CD14-positive monocyte (primary cell): ENCODE results near the gene VSIG10L2. TPM values are rescaled to one million over a fixed set of nuclear protein-coding genes. Genes with fewer than 3 reads are reported as not detected.

Experiments used
- DNase-seq, 3 donors: peaks; one replicate each; pipeline ENCODE4 v3.0.0-alpha.2; 2011 to 2022
- H2AFZ ChIP-seq: 2 replicates; pipeline ENCODE4 v1.6.0; 2012; ENCODE audit warnings: mild to moderate bottlenecking, low read depth, low read length, inconsistent platforms; ENCODE audit not compliant: insufficient read depth, poor library complexity, severe bottlenecking
- H3K27ac ChIP-seq, 2 donors: 1 replicate in 1 of 2; 2 replicates in 1 of 2; pipeline ENCODE4 v1.5.1; 2012 to 2013; ENCODE audit warnings: low read length in 2 of 2, control low read depth in 1 of 2, inconsistent platforms in 1 of 2, low read depth in 1 of 2, mild to moderate bottlenecking in 1 of 2
- H3K27me3 ChIP-seq, 2 donors: one replicate each; pipeline versions ENCODE4 v1.6.0 to v1.6.1; 2011 to 2013; ENCODE audit warnings: low read length in 2 of 2; ENCODE audit not compliant: control insufficient read depth in 2 of 2, insufficient read depth in 2 of 2
- H3K36me3 ChIP-seq, 2 donors: replicated peaks in 1 of 2; 1 replicate in 1 of 2; 2 replicates in 1 of 2; pipeline versions ENCODE4 v1.5.1 to v1.6.1; 2012 to 2013; ENCODE audit warnings: low read length in 2 of 2, control low read depth in 1 of 2, inconsistent platforms in 1 of 2, mild to moderate bottlenecking in 1 of 2; ENCODE audit not compliant: insufficient read depth in 2 of 2, control insufficient read depth in 1 of 2
- H3K4me1 ChIP-seq, 2 donors: 1 replicate in 1 of 2; 2 replicates in 1 of 2; pipeline versions ENCODE4 v1.5.1 to v1.6.1; 2012 to 2013; ENCODE audit warnings: low read length in 2 of 2, control low read depth in 1 of 2, inconsistent platforms in 1 of 2, mild to moderate bottlenecking in 1 of 2, moderate library complexity in 1 of 2; ENCODE audit not compliant: insufficient read depth in 2 of 2, control insufficient read depth in 1 of 2
- H3K4me2 ChIP-seq: replicated peaks from 2 replicates; pipeline ENCODE3; 2012; ENCODE audit warnings: low read length, moderate library complexity, mild to moderate bottlenecking; ENCODE audit not compliant: poor library complexity, severe bottlenecking; ENCODE audit errors: extremely low read depth
- H3K4me3 ChIP-seq, 3 experiments: fragments of 200-600 bp in 1 of 3; sonication (generic) in 1 of 3; replicated peaks in 1 of 3; 1 replicate in 2 of 3; 2 replicates in 1 of 3; pipeline ENCODE4 v1.5.1; 2011 to 2013; ENCODE audit warnings: low read length in 3 of 3, mild to moderate bottlenecking in 3 of 3, control low read depth in 2 of 3, low read depth in 2 of 3, inconsistent platforms in 1 of 3, moderate library complexity in 1 of 3
- H3K79me2 ChIP-seq: 2 replicates; pipeline ENCODE4 v1.6.0; 2012; ENCODE audit warnings: mild to moderate bottlenecking, control low read depth, inconsistent platforms, low read length, moderate library complexity; ENCODE audit not compliant: insufficient read depth
- H3K9ac ChIP-seq: 2 replicates; pipeline ENCODE4 v1.6.0; 2017; ENCODE audit warnings: low read length, mild to moderate bottlenecking; ENCODE audit not compliant: insufficient read depth, poor library complexity, severe bottlenecking
- H3K9me3 ChIP-seq, 2 donors: replicated peaks in 1 of 2; 1 replicate in 1 of 2; 2 replicates in 1 of 2; pipeline versions ENCODE4 v1.5.1 to v1.6.1; 2012 to 2013; ENCODE audit warnings: low read length in 2 of 2, control low read depth in 1 of 2; ENCODE audit not compliant: control insufficient read depth in 1 of 2, insufficient read depth in 1 of 2
- H4K20me1 ChIP-seq: 2 replicates; pipeline ENCODE4 v1.6.0; 2012; ENCODE audit warnings: mild to moderate bottlenecking, low read length, control low read depth, moderate library complexity; ENCODE audit not compliant: insufficient read depth
- H3K27ac Mint-ChIP-seq, 7 donors: one replicate each; pipeline ENCODE4 v1.8.0; 2020; ENCODE audit warnings: mild to moderate bottlenecking in 7 of 7, mixed read lengths in 7 of 7, moderate library complexity in 6 of 7, inconsistent platforms in 2 of 7
- H3K27me3 Mint-ChIP-seq, 3 donors: one replicate each; pipeline ENCODE4 v1.8.0; 2021 to 2022; ENCODE audit warnings: low read depth in 3 of 3, mild to moderate bottlenecking in 3 of 3, mixed read lengths in 3 of 3, moderate library complexity in 3 of 3, inconsistent platforms in 1 of 3
- H3K36me3 Mint-ChIP-seq, 2 donors: one replicate each; pipeline ENCODE4 v1.8.0; 2020; ENCODE audit warnings: mixed read lengths in 2 of 2, inconsistent platforms in 1 of 2, mild to moderate bottlenecking in 1 of 2
- H3K4me1 Mint-ChIP-seq: one replicate; pipeline ENCODE4 v1.8.0; 2020; ENCODE audit warnings: mild to moderate bottlenecking, mixed read lengths
- H3K4me3 Mint-ChIP-seq, 2 donors: one replicate each; pipeline ENCODE4 v1.8.0; 2020; ENCODE audit warnings: mild to moderate bottlenecking in 2 of 2, mixed read lengths in 2 of 2, moderate library complexity in 1 of 2
- H3K9me3 Mint-ChIP-seq, 7 donors: one replicate each; pipeline ENCODE4 v1.8.0; 2020 to 2022; ENCODE audit warnings: mixed read lengths in 7 of 7, mild to moderate bottlenecking in 6 of 7, moderate library complexity in 6 of 7, inconsistent platforms in 2 of 7
- WGBS: methylation state at CpG from one replicate; pipeline ENCODE4 v1.1.5; 2013; ENCODE audit warnings: missing lambda C conversion rate; ENCODE audit not compliant: insufficient coverage; 5-methylcytosine and 5-hydroxymethylcytosine counted together
- intact Hi-C, 2 donors: fragments of 100-400 bp; cut with micrococcal nuclease; formaldehyde crosslinking; loops; one replicate each; pipeline versions ENCODE4 v1.15.0 to v1.15.1; 2023
- polyA plus RNA-seq, 3 donors: library from polyadenylated mRNA; depleted of rRNA in 1 of 3; unstranded in 2 of 3; stranded (reverse) in 1 of 3; fragments of 300-500 nt in 2 of 3; fragments of >200 nt in 1 of 3; fragmentation: Illumina TruSeq in 2 of 3; gene quantifications; 1 replicate in 2 of 3; 2 replicates in 1 of 3; pipeline ENCODE4 v1.2.3, GENCODE V29; 2012 to 2021
- TF ChIP-seq, protein P1 (sequence below): fragments of 200-600 bp; IDR thresholded peaks from one replicate; pipeline ENCODE4 v1.8.0; 2022; ENCODE audit warnings: antibody characterized with exemption, mild to moderate bottlenecking

VSIG10L2 gene
- polyA plus RNA-seq, 3 donors, result not detected

DNA sequence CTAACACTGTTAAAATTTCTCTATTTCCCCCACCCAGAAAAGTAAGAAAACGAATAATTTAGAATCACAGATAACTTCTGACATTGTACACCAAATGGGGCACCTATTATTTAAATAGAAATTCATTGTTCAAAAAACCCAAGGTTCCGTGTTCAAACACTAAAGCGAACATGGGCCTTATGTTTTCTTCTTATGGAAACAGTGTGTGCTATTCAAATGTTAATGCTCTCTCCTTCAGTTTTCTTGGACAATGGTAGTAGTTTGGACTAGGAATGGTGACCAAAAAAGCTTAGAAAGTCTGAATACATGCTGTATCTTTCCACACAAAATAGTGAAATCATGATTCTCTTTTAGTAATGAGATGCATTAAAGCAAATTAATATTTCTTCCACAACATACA, 33.7 kb downstream of the VSIG10L2 start:
- Histone ChIP-seq H3K4me1 (no peaks in the 10 kb centered on the region), H3K27ac (no peak overlapping the region), H3K27me3 (no peaks in the 10 kb centered on the region), H3K9ac (no peak overlapping the region), H3K79me2 (no peaks in the 10 kb centered on the region), H3K4me2 (no peak overlapping the region), H2AFZ (no peak overlapping the region), H3K9me3 (no peaks in the 10 kb centered on the region), H4K20me1 (no peaks in the 10 kb centered on the region), H3K36me3 (no peaks in the 10 kb centered on the region), H3K4me3 (no peak overlapping the region)
- intact Hi-C loops, result no loop called here
- Mint-ChIP-seq H3K27ac (no peak overlapping the region), H3K4me1 (peaks cover 8% of the 10 kb centered on the region), H3K4me3 (no peak overlapping the region), H3K27me3 (peaks cover 1 to 5% (median 1%) of the 10 kb centered on the region in 3 donors), H3K9me3 (no peaks in the 10 kb centered on the region), H3K36me3 (no peaks in the 10 kb centered on the region)
- no peak for DNase-seq
- no CpG with 5 or more reads among the region's 3 CpGs for WGBS
- TF ChIP-seq, protein P1, sequence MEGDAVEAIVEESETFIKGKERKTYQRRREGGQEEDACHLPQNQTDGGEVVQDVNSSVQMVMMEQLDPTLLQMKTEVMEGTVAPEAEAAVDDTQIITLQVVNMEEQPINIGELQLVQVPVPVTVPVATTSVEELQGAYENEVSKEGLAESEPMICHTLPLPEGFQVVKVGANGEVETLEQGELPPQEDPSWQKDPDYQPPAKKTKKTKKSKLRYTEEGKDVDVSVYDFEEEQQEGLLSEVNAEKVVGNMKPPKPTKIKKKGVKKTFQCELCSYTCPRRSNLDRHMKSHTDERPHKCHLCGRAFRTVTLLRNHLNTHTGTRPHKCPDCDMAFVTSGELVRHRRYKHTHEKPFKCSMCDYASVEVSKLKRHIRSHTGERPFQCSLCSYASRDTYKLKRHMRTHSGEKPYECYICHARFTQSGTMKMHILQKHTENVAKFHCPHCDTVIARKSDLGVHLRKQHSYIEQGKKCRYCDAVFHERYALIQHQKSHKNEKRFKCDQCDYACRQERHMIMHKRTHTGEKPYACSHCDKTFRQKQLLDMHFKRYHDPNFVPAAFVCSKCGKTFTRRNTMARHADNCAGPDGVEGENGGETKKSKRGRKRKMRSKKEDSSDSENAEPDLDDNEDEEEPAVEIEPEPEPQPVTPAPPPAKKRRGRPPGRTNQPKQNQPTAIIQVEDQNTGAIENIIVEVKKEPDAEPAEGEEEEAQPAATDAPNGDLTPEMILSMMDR, result no peak

DNA sequence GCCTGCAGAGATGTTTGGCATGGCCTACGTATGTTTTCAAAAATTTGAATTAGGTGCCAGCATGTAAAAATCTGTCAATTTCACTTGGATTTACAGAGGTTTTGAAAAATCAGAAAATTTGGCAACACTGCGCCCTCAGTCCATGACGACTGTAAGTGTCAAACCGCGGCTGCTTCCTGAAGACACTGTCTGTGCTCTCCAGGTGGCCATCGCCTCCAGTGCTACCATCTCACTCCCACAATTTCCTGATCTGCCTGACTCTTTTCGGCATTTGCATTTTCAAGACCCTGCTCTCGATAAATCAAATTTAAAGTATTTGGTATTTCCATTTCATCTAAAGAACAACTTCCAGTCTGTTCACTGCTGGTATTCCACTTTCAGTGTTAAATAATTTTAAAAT, 34.6 kb downstream of the VSIG10L2 start:
- Mint-ChIP-seq H3K27ac (no peak overlapping the region), H3K4me1 (peaks cover 8% of the 10 kb centered on the region), H3K9me3 (peaks cover 0 to under 1% (median 0%) of the 10 kb centered on the region in 7 donors), H3K36me3 (no peaks in the 10 kb centered on the region), H3K27me3 (peaks cover 1 to 5% (median 3%) of the 10 kb centered on the region in 3 donors), H3K4me3 (no peak overlapping the region)
- no peak overlapping the region for H3K4me3 ChIP-seq
- no peaks in the 10 kb centered on the region for H3K79me2 ChIP-seq
- H3K36me3 ChIP-seq, result no peaks in the 10 kb centered on the region
- H3K4me2 ChIP-seq, result no peak overlapping the region
- no peak overlapping the region for H3K9ac ChIP-seq
- no peak overlapping the region for H2AFZ ChIP-seq
- TF ChIP-seq, protein P1, result no peak
- H3K4me1 ChIP-seq, result no peaks in the 10 kb centered on the region
- DNase-seq, result no peak
- intact Hi-C loops, result no loop called here
- WGBS, result 76% methylated on average over 5 of the region's 8 CpGs
- no peak overlapping the region for H3K27ac ChIP-seq
- H4K20me1 ChIP-seq, result no peaks in the 10 kb centered on the region
- H3K9me3 ChIP-seq, result no peaks in the 10 kb centered on the region
- H3K27me3 ChIP-seq, result no peaks in the 10 kb centered on the region
